PC-9 (cell line): Measurements from ENCODE around the gene ALDOA.

Experiments used
- EZH2 ChIP-seq: fragments of 200-600 bp; sonication (generic); IDR thresholded peaks from 2 replicates; pipeline ENCODE4 v1.8.0; 2017; ENCODE audit warnings: antibody characterized with exemption, low read depth
- TF ChIP-seq, protein P1 (sequence below): fragments of 200-600 bp; sonication (generic); conservative IDR thresholded peaks from 2 replicates; pipeline ENCODE4 v1.6.1; 2017; ENCODE audit warnings: mixed run types, antibody characterized with exemption, mild to moderate bottlenecking, moderate library complexity

GRCh38 chr16:30119428-30119827 lies 53.9 kb downstream of the ALDOA start:
- TF ChIP-seq EZH2, result no peak
- TF ChIP-seq, protein P1, sequence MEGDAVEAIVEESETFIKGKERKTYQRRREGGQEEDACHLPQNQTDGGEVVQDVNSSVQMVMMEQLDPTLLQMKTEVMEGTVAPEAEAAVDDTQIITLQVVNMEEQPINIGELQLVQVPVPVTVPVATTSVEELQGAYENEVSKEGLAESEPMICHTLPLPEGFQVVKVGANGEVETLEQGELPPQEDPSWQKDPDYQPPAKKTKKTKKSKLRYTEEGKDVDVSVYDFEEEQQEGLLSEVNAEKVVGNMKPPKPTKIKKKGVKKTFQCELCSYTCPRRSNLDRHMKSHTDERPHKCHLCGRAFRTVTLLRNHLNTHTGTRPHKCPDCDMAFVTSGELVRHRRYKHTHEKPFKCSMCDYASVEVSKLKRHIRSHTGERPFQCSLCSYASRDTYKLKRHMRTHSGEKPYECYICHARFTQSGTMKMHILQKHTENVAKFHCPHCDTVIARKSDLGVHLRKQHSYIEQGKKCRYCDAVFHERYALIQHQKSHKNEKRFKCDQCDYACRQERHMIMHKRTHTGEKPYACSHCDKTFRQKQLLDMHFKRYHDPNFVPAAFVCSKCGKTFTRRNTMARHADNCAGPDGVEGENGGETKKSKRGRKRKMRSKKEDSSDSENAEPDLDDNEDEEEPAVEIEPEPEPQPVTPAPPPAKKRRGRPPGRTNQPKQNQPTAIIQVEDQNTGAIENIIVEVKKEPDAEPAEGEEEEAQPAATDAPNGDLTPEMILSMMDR, result no peak
